OCI-LY1 (cell line): ENCODE measurements around the gene BMPER.
"Not testable (repeated sequence)": the region's sequence is repeated elsewhere in the genome, so short reads cannot be mapped to it uniquely, and the experiment has no call there.

Experiments
- EZH2 ChIP-seq: fragments of 200-600 bp; sonication (generic), shearing (Covaris generic); IDR thresholded peaks from 2 replicates; pipeline ENCODE4 v1.8.0; 2017; ENCODE audit warnings: borderline replicate concordance, mixed run types, mild to moderate bottlenecking, antibody characterized with exemption, low read length, moderate library complexity, mixed read lengths
- TF ChIP-seq, protein P1 (sequence below): fragments of 200-600 bp; sonication (generic), shearing (Covaris generic); IDR thresholded peaks from 2 replicates; pipeline ENCODE4 v1.5.1; 2017; ENCODE audit warnings: mild to moderate bottlenecking, antibody characterized with exemption, low read length, moderate library complexity, mixed read lengths

- TF ChIP-seq EZH2 = not testable (repeated sequence)
- TF ChIP-seq, protein P1, sequence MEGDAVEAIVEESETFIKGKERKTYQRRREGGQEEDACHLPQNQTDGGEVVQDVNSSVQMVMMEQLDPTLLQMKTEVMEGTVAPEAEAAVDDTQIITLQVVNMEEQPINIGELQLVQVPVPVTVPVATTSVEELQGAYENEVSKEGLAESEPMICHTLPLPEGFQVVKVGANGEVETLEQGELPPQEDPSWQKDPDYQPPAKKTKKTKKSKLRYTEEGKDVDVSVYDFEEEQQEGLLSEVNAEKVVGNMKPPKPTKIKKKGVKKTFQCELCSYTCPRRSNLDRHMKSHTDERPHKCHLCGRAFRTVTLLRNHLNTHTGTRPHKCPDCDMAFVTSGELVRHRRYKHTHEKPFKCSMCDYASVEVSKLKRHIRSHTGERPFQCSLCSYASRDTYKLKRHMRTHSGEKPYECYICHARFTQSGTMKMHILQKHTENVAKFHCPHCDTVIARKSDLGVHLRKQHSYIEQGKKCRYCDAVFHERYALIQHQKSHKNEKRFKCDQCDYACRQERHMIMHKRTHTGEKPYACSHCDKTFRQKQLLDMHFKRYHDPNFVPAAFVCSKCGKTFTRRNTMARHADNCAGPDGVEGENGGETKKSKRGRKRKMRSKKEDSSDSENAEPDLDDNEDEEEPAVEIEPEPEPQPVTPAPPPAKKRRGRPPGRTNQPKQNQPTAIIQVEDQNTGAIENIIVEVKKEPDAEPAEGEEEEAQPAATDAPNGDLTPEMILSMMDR = not testable (repeated sequence)
Observed at GRCh38 chr7:34174688-34175616, 269.6 kb downstream of the BMPER start.
